Nephron (organoid): ENCODE measurements around the gene NAALADL1.

Source experiments
- H3K27ac Mint-ChIP-seq, 3 experiments: 2 replicates each; pipeline ENCODE4 v1.8.0; 2020; ENCODE audit warnings: mixed read lengths in 3 of 3, mild to moderate bottlenecking in 2 of 3, moderate library complexity in 1 of 3
- H3K27me3 Mint-ChIP-seq: 2 replicates; pipeline ENCODE4 v1.8.0; 2021; ENCODE audit warnings: low read depth, mild to moderate bottlenecking, moderate library complexity, mixed read lengths
- H3K36me3 Mint-ChIP-seq: 2 replicates; pipeline ENCODE4 v1.8.0; 2020; ENCODE audit warnings: low read depth, mixed read lengths
- H3K4me1 Mint-ChIP-seq: 2 replicates; pipeline ENCODE4 v1.8.0; 2020; ENCODE audit warnings: mixed read lengths
- H3K4me3 Mint-ChIP-seq, 3 experiments: 2 replicates each; pipeline ENCODE4 v1.8.0; 2020; ENCODE audit warnings: mild to moderate bottlenecking in 3 of 3, mixed read lengths in 3 of 3, moderate library complexity in 2 of 3
- H3K9me3 Mint-ChIP-seq: 2 replicates; pipeline ENCODE4 v1.8.0; 2020; ENCODE audit warnings: mixed read lengths
- TF ChIP-seq, protein P1 (sequence below), 3 experiments: fragments of 200-600 bp; sonication (generic); IDR thresholded peaks; one replicate each; pipeline ENCODE4 v1.5.0; 2021; ENCODE audit warnings: antibody characterized with exemption in 3 of 3; ENCODE audit not compliant: unreplicated experiment in 3 of 3

Gene NAALADL1

DNA sequence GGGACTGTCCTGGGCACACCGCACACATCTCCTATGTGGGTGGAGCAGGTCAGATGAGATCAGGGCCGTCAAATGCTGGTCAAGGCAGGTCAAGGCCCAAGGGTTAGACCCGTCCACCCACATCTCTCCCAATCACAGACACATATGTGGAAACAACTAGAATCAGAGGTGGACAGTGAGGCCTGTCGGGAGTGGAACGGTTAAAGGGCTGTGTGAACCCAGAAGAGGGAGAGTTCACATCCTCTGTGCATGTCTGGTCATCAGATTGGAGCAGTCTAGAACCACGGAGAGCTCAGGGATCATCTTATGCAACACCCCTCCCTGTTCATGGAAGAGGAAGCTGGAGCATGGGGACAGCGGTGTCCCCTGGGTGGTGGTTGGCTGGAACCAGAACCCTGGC lies 38.5 kb downstream of the NAALADL1 start:
- H3K4me1 Mint-ChIP-seq = peaks cover 5% of the 10 kb centered on the region
- H3K27me3 Mint-ChIP-seq = peaks cover 3% of the 10 kb centered on the region
- H3K27ac Mint-ChIP-seq = no peak overlapping the region
- TF ChIP-seq, protein P1, sequence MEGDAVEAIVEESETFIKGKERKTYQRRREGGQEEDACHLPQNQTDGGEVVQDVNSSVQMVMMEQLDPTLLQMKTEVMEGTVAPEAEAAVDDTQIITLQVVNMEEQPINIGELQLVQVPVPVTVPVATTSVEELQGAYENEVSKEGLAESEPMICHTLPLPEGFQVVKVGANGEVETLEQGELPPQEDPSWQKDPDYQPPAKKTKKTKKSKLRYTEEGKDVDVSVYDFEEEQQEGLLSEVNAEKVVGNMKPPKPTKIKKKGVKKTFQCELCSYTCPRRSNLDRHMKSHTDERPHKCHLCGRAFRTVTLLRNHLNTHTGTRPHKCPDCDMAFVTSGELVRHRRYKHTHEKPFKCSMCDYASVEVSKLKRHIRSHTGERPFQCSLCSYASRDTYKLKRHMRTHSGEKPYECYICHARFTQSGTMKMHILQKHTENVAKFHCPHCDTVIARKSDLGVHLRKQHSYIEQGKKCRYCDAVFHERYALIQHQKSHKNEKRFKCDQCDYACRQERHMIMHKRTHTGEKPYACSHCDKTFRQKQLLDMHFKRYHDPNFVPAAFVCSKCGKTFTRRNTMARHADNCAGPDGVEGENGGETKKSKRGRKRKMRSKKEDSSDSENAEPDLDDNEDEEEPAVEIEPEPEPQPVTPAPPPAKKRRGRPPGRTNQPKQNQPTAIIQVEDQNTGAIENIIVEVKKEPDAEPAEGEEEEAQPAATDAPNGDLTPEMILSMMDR (IDR thresholded peaks at IDR 0.05; ENCODE audit: unreplicated experiment in 3 of 3) = no peak
- no peak overlapping the region for H3K4me3 Mint-ChIP-seq
- peaks cover 4% of the 10 kb centered on the region for H3K9me3 Mint-ChIP-seq
- peaks cover 35% of the 10 kb centered on the region for H3K36me3 Mint-ChIP-seq

DNA sequence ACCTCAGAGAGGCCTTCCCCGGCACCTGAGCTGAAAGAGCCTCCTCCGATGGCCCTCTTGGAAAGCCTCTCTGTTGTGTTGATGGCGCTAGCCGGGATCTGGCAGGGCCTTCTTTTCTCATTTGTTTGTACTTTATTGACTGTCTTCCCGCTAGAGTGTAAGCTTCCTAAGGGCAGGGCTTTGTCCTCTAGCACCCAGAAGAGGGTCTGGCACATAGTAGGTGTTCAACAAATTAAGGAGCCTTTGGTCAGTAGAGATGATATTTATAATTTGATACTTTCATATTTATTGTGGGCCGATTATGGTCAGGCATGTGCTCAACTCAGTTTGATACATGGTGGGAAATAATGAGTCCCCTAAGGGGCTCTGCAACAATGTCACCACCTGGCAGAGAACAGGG lies 40.4 kb downstream of the NAALADL1 start:
- TF ChIP-seq, protein P1 (IDR thresholded peaks at IDR 0.05; ENCODE audit: unreplicated experiment in 3 of 3) = no peak
- Mint-ChIP-seq H3K27me3 (peaks cover 3% of the 10 kb centered on the region), H3K27ac (no peak overlapping the region), H3K4me1 (peaks cover 8% of the 10 kb centered on the region), H3K4me3 (peak overlapping the region in 2 of 3 experiments; percentile 5 to 27), H3K36me3 (peaks cover 35% of the 10 kb centered on the region), H3K9me3 (peaks cover 4% of the 10 kb centered on the region)

DNA sequence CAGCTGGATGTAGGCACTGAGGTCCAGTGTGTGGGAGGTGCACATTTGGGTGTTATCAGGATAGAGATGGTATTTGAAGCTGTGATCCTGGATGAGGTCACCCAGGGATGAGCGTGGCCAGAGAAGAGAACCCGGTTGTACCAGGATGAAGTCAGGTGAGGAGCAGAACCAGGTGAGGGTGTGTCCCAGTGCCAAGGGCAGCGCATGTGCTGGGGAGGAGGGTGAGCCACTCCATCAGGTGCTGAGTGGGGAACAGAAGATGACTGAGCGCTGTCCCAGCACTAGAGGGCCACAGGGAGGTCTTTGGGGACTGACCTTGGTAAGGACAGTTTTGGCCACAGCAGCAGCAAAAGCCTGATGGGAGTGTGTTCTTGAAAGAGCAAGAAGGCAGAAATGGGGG lies 41.6 kb downstream of the NAALADL1 start:
- peaks cover 8% of the 10 kb centered on the region for H3K4me1 Mint-ChIP-seq
- TF ChIP-seq, protein P1 (IDR thresholded peaks at IDR 0.05; ENCODE audit: unreplicated experiment in 3 of 3) = no peak

DNA sequence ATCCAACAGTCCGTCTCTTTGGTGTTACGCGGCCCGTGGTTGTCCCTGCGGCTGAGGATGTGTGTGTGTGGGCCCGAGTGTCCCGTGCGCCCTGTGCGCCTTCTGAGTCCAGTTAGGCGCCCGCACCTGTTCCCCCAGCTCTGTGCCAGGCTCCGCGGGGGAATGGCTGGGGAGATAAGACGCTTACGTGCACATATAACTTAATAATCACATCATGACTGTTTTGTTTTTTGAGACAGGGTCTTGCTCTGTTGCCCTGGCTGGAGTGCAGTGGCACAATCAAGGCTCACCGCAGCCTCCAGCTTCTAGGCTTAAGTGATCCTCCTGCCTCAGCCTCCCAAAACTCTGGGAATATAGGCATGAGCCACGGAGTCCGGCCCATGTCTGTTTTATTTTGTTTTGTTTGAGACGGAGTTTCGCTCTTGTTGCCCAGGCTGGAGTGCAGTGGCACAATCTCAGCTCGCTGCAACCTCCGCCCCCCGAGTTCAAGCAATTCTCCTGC lies 43.6 kb downstream of the NAALADL1 start:
- Mint-ChIP-seq H3K4me3 (peak overlapping the region; percentile 85 to 91 (median 89)), H3K27me3 (peaks cover 3% of the 10 kb centered on the region), H3K27ac (peak overlapping the region; percentile 45 to 88 (median 72)), H3K36me3 (peaks cover 28% of the 10 kb centered on the region), H3K9me3 (peaks cover 4% of the 10 kb centered on the region), H3K4me1 (peaks cover 8% of the 10 kb centered on the region)
- TF ChIP-seq, protein P1 (IDR thresholded peaks at IDR 0.05; ENCODE audit: unreplicated experiment in 3 of 3) = no peak

More for the DNA sequence above, 41.6 kb downstream of the NAALADL1 start:
- no peak overlapping the region for H3K27ac Mint-ChIP-seq
- H3K36me3 Mint-ChIP-seq = peaks cover 29% of the 10 kb centered on the region
- peaks cover 3% of the 10 kb centered on the region for H3K27me3 Mint-ChIP-seq
- H3K9me3 Mint-ChIP-seq = peaks cover 4% of the 10 kb centered on the region
- H3K4me3 Mint-ChIP-seq = peak overlapping the region; percentile 22 to 61 (median 49)

DNA sequence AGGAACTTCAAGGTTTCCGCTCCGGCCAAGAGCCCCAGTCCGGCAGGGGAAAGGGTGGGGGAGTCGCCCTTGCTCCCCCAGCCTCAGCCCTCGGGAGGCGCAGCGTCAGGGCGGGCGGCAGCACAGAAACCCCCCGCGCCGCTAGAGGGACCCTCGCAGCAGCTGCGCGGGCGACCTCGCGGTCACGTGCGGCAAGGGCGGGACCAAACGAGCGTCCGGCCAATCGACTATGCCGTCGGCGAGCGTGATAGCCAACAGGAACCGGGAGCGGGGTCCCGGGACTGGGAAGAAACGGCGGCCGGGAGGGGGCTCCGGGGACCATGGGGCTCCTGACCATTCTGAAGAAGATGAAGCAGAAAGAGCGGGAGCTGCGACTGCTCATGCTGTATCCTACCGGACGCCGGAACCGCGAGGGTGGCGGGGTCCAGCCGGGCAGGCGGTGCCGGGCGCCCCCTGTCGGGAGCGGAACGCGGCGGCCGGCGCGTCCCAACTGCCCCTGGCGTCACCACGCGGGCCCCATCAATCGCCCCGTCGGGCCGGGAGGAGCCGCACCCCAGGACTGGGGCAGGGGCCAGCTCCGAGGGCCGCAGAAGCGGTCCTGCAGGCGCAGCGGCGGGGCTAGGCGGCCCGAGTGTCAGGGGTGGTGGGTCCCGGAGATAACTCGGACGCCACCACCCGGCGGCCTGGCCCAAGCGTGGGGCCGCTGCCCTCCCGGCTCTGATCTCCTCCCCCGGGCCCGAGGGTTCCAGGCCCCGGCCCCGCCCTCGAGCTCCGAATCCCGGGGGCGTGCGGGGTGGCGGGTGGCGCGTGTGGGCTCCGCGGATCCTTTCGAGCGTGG lies 44.2 kb downstream of the NAALADL1 start, which contains the start of gene ARL2:
Gene ARL2, plus strand, starts transcription at position 273 of the 838 bp plus-strand sequence. Its CDS starts 48 bp downstream, at position 321.
- TF ChIP-seq, protein P1 (IDR thresholded peaks at IDR 0.05; ENCODE audit: unreplicated experiment in 3 of 3) = peak; percentile 66 to 88 (median 67)
- peaks cover 3% of the 10 kb centered on the region for H3K27me3 Mint-ChIP-seq
- H3K4me1 Mint-ChIP-seq = peaks cover 8% of the 10 kb centered on the region
- H3K9me3 Mint-ChIP-seq = peaks cover 4% of the 10 kb centered on the region
- H3K36me3 Mint-ChIP-seq = peaks cover 24% of the 10 kb centered on the region
- peak within 1 kb of the TSS; percentile 89 to 94 (median 92) for H3K4me3 Mint-ChIP-seq
- peak within 1 kb of the TSS; percentile 96 to 98 (median 97) for H3K27ac Mint-ChIP-seq
